ENCODE measurements around the gene CACNA1D. TPM values are rescaled to one million over a fixed set of nuclear protein-coding genes. Genes with fewer than 3 reads are reported as not detected.
"Not testable (repeated sequence)": the region's sequence is repeated elsewhere in the genome, so short reads cannot be mapped to it uniquely, and the experiment has no call there.

The CACNA1D gene
- total and polyA plus RNA-seq, 2 donors = 0.57 to 0.66 TPM

DNA sequence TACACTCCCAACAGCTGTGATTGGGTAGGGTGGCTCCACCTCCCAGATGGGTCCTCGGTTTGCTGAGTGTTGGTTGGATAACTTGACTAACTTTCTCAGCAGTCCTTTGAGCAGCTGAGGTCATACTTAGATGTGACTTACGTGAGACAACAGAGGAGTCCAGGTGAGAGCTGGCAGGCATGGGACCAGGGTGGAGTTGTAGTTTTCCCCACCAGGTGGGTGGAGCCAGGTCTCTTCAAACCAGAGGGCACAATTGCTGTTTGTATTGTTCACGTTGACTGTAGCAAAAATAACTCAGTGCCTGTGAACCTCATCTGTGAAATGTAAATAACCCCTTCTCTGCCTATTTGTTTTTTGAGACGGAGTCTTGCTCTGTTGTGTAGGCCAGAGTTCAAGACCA is 144.4 kb downstream of the CACNA1D start:
- not testable (repeated sequence) for H3K27ac ChIP-seq (ENCODE audit: low read depth in 1 of 2, low read length in 1 of 2); H3K36me3 ChIP-seq (ENCODE audit: control insufficient read depth in 2 of 2, insufficient read depth in 2 of 2, low read length in 1 of 2); H3K9me3 ChIP-seq (ENCODE audit: control insufficient read depth in 2 of 2, insufficient read depth in 1 of 2, low read length in 1 of 2); H3K4me3 ChIP-seq (ENCODE audit: low read length in 2 of 2); DNase-seq (ENCODE audit: low read depth in 6 of 9, low spot score in 9 of 9); H3K4me1 ChIP-seq (ENCODE audit: control insufficient read depth in 2 of 2, insufficient read depth in 2 of 2, low read length in 2 of 2); H3K27me3 ChIP-seq (ENCODE audit: control insufficient read depth in 2 of 2, insufficient read depth in 1 of 2, low read length in 1 of 2)
- 87% methylated on average over 4 of the region's 4 CpGs for WGBS

DNA sequence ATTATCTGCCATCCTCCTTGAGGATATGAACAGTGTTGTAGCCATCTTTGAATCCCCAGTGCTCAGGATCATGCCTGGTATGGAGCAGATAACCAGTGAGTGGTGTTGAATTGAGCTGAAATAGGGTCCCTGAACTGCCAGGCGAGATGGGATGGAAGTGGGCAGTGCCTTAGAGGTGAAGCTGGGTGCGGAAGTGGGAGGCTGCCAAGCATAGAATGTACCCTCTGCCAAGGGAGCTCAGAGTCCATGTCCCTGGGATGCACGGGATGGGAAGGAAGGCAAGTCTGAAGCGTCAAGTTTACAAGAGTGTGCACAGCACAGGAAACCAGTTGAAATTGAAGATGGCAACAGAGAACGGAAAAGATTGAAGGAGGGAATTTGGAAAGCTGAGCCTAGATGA is 147.0 kb downstream of the CACNA1D start:
- 82% methylated on average over 5 of the region's 5 CpGs for WGBS

DNA sequence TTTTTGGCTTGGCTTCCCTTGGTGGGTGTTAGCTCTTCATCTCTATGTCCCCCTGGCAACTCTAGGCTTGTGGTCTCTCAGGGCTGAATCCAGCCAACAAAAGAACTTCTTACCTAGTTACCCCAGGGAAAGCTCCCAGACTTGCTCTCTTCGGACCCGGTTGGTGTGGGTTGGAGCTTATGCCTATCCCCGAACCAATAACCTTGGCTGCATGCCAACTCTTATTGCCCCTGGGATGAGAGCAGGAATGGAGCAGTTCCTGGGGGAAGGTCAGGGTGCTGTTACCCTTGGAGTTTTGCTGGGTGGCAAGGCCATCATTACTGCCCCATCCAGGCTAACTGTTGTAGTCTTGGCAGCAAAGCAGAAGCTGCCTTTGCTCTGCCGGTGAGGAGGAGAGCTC is 147.8 kb downstream of the CACNA1D start:
- Histone ChIP-seq H3K9me3 (ENCODE audit: control insufficient read depth in 2 of 2, insufficient read depth in 1 of 2, low read length in 1 of 2) (no peaks in the 10 kb centered on the region), H3K4me1 (ENCODE audit: control insufficient read depth in 2 of 2, insufficient read depth in 2 of 2, low read length in 2 of 2) (no peaks in the 10 kb centered on the region), H3K27me3 (ENCODE audit: control insufficient read depth in 2 of 2, insufficient read depth in 1 of 2, low read length in 1 of 2) (peaks cover 0 to 4% of the 10 kb centered on the region in 2 donors), H3K36me3 (ENCODE audit: control insufficient read depth in 2 of 2, insufficient read depth in 2 of 2, low read length in 1 of 2) (no peaks in the 10 kb centered on the region), H3K4me3 (ENCODE audit: low read length in 2 of 2) (no peak overlapping the region), H3K27ac (ENCODE audit: low read depth in 1 of 2, low read length in 1 of 2) (no peak overlapping the region)
- WGBS = 94% methylated on average over 4 of the region's 4 CpGs
- DNase-seq (ENCODE audit: low read depth in 6 of 9, low spot score in 9 of 9) = no peak

More for the DNA sequence above, 147.0 kb downstream of the CACNA1D start:
- Histone ChIP-seq H3K27me3 (ENCODE audit: control insufficient read depth in 2 of 2, insufficient read depth in 1 of 2, low read length in 1 of 2) (peaks cover 0 to 4% of the 10 kb centered on the region in 2 donors), H3K27ac (ENCODE audit: low read depth in 1 of 2, low read length in 1 of 2) (no peak overlapping the region), H3K4me1 (ENCODE audit: control insufficient read depth in 2 of 2, insufficient read depth in 2 of 2, low read length in 2 of 2) (no peaks in the 10 kb centered on the region), H3K36me3 (ENCODE audit: control insufficient read depth in 2 of 2, insufficient read depth in 2 of 2, low read length in 1 of 2) (no peaks in the 10 kb centered on the region), H3K4me3 (ENCODE audit: low read length in 2 of 2) (no peak overlapping the region), H3K9me3 (ENCODE audit: control insufficient read depth in 2 of 2, insufficient read depth in 1 of 2, low read length in 1 of 2) (no peaks in the 10 kb centered on the region)
- DNase-seq (ENCODE audit: low read depth in 6 of 9, low spot score in 9 of 9) = no peak

DNA sequence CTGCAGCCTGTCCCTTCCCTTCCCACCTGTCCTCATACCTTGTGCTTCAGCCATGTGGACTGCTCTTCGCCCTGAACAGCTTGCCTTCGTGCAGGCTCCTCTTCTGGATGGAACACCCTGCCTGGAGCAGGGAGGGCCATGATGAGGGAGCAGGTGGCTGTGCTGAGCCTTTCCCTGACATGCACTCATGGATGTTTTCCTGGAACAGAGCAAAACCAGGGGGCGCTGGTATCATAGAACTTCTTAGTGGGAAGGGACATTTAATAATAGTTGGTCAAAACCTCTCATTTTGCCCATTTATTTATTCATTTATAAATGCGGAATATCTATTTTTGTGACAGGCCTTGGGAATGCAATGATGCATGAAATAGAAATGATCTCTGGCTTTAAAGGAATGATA is 149.3 kb downstream of the CACNA1D start:
- Histone ChIP-seq H3K4me3 (ENCODE audit: low read length in 2 of 2) (no peak overlapping the region), H3K36me3 (ENCODE audit: control insufficient read depth in 2 of 2, insufficient read depth in 2 of 2, low read length in 1 of 2) (no peaks in the 10 kb centered on the region), H3K9me3 (ENCODE audit: control insufficient read depth in 2 of 2, insufficient read depth in 1 of 2, low read length in 1 of 2) (no peaks in the 10 kb centered on the region), H3K27me3 (ENCODE audit: control insufficient read depth in 2 of 2, insufficient read depth in 1 of 2, low read length in 1 of 2) (peaks cover 0 to 2% of the 10 kb centered on the region in 2 donors), H3K4me1 (ENCODE audit: control insufficient read depth in 2 of 2, insufficient read depth in 2 of 2, low read length in 2 of 2) (no peaks in the 10 kb centered on the region), H3K27ac (ENCODE audit: low read depth in 1 of 2, low read length in 1 of 2) (no peak overlapping the region)
- DNase-seq (ENCODE audit: low read depth in 6 of 9, low spot score in 9 of 9) = no peak
- 90% methylated on average over 4 of the region's 4 CpGs for WGBS

DNA sequence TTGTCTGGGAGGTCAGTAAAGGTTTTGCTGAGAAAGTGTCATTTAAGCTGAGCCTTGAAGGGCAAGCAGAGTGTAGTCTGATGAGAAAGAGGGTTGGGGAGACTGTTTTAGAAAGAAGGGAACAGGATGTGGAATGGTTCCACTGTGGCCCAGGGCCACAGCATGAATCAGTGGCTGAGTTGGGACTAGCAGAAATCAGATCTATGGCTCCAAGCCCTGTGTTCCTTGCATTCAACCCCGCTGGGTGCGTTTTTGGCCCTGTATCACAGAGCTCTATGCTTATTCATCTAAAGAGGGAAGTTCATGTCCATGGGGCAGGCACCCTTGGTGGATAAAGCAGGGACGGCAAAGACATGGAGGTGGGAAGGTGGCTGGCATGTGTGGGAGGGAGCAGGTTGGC is 151.3 kb downstream of the CACNA1D start:
- peaks cover 0 to 2% of the 10 kb centered on the region in 2 donors for H3K27me3 ChIP-seq (ENCODE audit: control insufficient read depth in 2 of 2, insufficient read depth in 1 of 2, low read length in 1 of 2)
- H3K27ac ChIP-seq (ENCODE audit: low read depth in 1 of 2, low read length in 1 of 2) = no peak overlapping the region
- no peaks in the 10 kb centered on the region for H3K4me1 ChIP-seq (ENCODE audit: control insufficient read depth in 2 of 2, insufficient read depth in 2 of 2, low read length in 2 of 2)
- no peaks in the 10 kb centered on the region for H3K36me3 ChIP-seq (ENCODE audit: control insufficient read depth in 2 of 2, insufficient read depth in 2 of 2, low read length in 1 of 2)
- WGBS = 95% methylated on average over 3 of the region's 3 CpGs
- no peak overlapping the region for H3K4me3 ChIP-seq (ENCODE audit: low read length in 2 of 2)
- no peak for DNase-seq (ENCODE audit: low read depth in 6 of 9, low spot score in 9 of 9)
- no peaks in the 10 kb centered on the region for H3K9me3 ChIP-seq (ENCODE audit: control insufficient read depth in 2 of 2, insufficient read depth in 1 of 2, low read length in 1 of 2)

DNA sequence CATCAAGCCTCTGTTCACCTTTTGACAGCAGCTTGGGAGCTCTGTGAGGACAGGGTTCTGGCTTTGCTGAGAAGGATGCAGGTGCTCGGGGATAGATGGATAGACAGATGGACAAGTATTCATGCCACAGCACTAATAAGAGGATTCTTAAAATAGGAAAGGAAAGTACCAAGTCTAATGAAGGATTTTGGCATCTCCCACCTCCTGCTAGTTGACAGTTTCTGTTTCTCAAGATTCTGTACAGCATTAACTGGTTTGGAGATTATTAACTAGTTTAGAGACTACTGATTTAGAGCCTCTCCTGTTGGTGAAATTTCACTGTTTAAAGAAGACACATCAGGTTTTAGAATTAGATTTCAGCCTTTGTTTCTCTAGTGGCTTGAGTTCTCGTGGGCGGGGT is 152.3 kb downstream of the CACNA1D start:
- Histone ChIP-seq H3K27ac (ENCODE audit: low read depth in 1 of 2, low read length in 1 of 2) (no peak overlapping the region), H3K27me3 (ENCODE audit: control insufficient read depth in 2 of 2, insufficient read depth in 1 of 2, low read length in 1 of 2) (peaks cover 0 to 2% of the 10 kb centered on the region in 2 donors), H3K36me3 (ENCODE audit: control insufficient read depth in 2 of 2, insufficient read depth in 2 of 2, low read length in 1 of 2) (no peaks in the 10 kb centered on the region), H3K9me3 (ENCODE audit: control insufficient read depth in 2 of 2, insufficient read depth in 1 of 2, low read length in 1 of 2) (no peaks in the 10 kb centered on the region), H3K4me1 (ENCODE audit: control insufficient read depth in 2 of 2, insufficient read depth in 2 of 2, low read length in 2 of 2) (no peaks in the 10 kb centered on the region), H3K4me3 (ENCODE audit: low read length in 2 of 2) (no peak overlapping the region)
- DNase-seq (ENCODE audit: low read depth in 6 of 9, low spot score in 9 of 9) = no peak
- 80% methylated on average over 3 of the region's 3 CpGs for WGBS

DNA sequence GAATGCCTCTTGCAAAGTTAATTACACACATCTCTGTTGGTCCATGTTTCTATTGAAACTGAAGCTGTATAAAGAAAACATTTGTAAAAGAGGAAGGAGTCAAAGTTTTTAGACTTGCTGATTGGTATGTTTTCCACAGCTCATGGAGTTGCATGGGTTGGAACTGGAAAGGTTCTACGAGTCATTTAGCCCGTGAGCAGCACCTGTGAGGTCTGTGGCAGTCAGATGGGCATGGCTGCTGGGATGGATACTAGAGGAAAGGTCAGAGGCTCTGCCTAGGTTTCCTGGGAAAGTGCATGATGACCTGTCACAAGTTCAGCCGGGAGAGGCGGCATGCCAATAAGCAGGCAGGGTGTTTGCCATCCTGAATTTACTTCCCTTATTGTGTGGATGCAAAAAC is 155.4 kb downstream of the CACNA1D start:
- WGBS = 93% methylated on average over 4 of the region's 4 CpGs
- no peak for DNase-seq (ENCODE audit: low read depth in 6 of 9, low spot score in 9 of 9)
- Histone ChIP-seq H3K27me3 (ENCODE audit: control insufficient read depth in 2 of 2, insufficient read depth in 1 of 2, low read length in 1 of 2) (no peaks in the 10 kb centered on the region), H3K4me1 (ENCODE audit: control insufficient read depth in 2 of 2, insufficient read depth in 2 of 2, low read length in 2 of 2) (no peaks in the 10 kb centered on the region), H3K27ac (ENCODE audit: low read depth in 1 of 2, low read length in 1 of 2) (no peak overlapping the region), H3K4me3 (ENCODE audit: low read length in 2 of 2) (no peak overlapping the region), H3K9me3 (ENCODE audit: control insufficient read depth in 2 of 2, insufficient read depth in 1 of 2, low read length in 1 of 2) (no peaks in the 10 kb centered on the region), H3K36me3 (ENCODE audit: control insufficient read depth in 2 of 2, insufficient read depth in 2 of 2, low read length in 1 of 2) (no peaks in the 10 kb centered on the region)

DNA sequence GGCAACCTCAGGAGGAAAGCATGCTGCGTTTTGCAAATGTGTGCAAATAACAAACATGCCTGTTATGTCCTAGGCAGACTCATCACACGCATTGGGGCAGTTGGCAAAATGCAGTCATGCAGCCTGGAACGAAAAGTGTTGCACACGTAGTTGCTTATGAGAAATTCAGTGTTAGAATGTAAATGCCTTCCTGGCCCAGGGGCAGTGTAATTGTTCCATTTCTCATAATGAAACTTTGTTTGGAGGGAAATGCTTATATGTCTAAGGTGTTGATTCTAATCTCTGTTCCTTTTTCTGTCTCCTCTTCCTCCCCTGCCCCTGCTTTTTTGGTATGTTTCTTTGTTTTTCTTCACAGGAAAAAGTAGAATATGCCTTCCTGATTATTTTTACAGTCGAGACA is 156.0 kb downstream of the CACNA1D start:
- H3K27me3 ChIP-seq (ENCODE audit: control insufficient read depth in 2 of 2, insufficient read depth in 1 of 2, low read length in 1 of 2) = no peaks in the 10 kb centered on the region
- H3K4me3 ChIP-seq (ENCODE audit: low read length in 2 of 2) = no peak overlapping the region
- DNase-seq (ENCODE audit: low read depth in 6 of 9, low spot score in 9 of 9) = no peak
- no peaks in the 10 kb centered on the region for H3K36me3 ChIP-seq (ENCODE audit: control insufficient read depth in 2 of 2, insufficient read depth in 2 of 2, low read length in 1 of 2)
- no peak overlapping the region for H3K27ac ChIP-seq (ENCODE audit: low read depth in 1 of 2, low read length in 1 of 2)
- 76% methylated on average over 5 of the region's 5 CpGs for WGBS
- no peaks in the 10 kb centered on the region for H3K4me1 ChIP-seq (ENCODE audit: control insufficient read depth in 2 of 2, insufficient read depth in 2 of 2, low read length in 2 of 2)
- no peaks in the 10 kb centered on the region for H3K9me3 ChIP-seq (ENCODE audit: control insufficient read depth in 2 of 2, insufficient read depth in 1 of 2, low read length in 1 of 2)

DNA sequence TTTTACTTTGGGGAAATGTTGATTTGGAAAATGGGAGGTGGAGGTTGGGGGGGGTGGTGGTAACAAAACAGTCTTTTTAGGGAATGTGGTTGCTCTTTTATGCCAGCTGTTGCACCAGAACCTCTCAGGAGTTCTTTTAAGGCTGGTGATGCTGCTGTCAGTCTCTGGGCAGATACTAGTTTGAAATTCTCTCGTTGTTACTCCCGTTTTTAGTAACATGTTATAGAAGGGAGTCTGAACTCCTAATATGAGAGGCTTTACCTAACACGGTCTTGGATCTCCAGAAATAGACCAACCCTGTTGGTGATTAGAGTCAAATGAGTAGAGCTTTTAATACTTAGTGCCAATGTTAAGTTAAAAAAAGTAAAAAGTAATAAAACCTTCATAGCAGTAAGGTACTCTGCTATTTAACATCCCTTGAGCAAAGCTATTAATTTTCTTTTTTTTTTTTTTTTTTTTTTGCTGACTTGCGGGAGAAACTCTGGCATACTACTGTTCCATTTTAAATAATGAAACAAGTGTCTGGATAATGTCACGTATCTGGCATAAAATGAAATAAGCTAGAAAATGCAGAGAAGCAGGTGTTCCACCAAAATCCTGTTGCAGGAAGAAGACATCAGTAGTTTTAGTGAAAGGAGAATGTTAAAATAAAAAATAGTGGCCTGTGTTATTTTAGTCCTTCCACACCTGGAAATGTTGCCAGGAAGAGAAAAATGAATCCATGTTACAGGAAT is 156.7 kb downstream of the CACNA1D start:
- H3K4me1 ChIP-seq (ENCODE audit: control insufficient read depth in 2 of 2, insufficient read depth in 2 of 2, low read length in 2 of 2) = no peaks in the 10 kb centered on the region
- H3K4me3 ChIP-seq (ENCODE audit: low read length in 2 of 2) = no peak overlapping the region
- DNase-seq (ENCODE audit: low read depth in 6 of 9, low spot score in 9 of 9) = no peak
- WGBS = 95% methylated on average over 5 of the region's 5 CpGs
- no peaks in the 10 kb centered on the region for H3K27me3 ChIP-seq (ENCODE audit: control insufficient read depth in 2 of 2, insufficient read depth in 1 of 2, low read length in 1 of 2)
- H3K9me3 ChIP-seq (ENCODE audit: control insufficient read depth in 2 of 2, insufficient read depth in 1 of 2, low read length in 1 of 2) = no peaks in the 10 kb centered on the region
- H3K36me3 ChIP-seq (ENCODE audit: control insufficient read depth in 2 of 2, insufficient read depth in 2 of 2, low read length in 1 of 2) = no peaks in the 10 kb centered on the region
- H3K27ac ChIP-seq (ENCODE audit: low read depth in 1 of 2, low read length in 1 of 2) = no peak overlapping the region
